HG02970 (cell line): ENCODE data around the gene PAPPA.

Experiments used
- ATAC-seq: cut with Tn5 transposase; IDR thresholded peaks from one replicate; pipeline ENCODE4 v1.9.1; 2021; ENCODE audit warnings: mild to moderate bottlenecking, moderate library complexity, moderate number of reproducible peaks; ENCODE audit not compliant: unreplicated experiment, low FRiP score

The PAPPA gene

GRCh38 chr9:116212986-116213692 lies 59.5 kb downstream of the PAPPA start:
- no peak for ATAC-seq

- no peak for ATAC-seq
These were observed 60.1 kb downstream of the PAPPA start for GRCh38 chr9:116213693-116214047.

GRCh38 chr9:116218399-116218798 lies 64.8 kb downstream of the PAPPA start:
- ATAC-seq: no peak

GRCh38 chr9:116219686-116220085 lies 66.1 kb downstream of the PAPPA start:
- no peak for ATAC-seq

GRCh38 chr9:116223926-116224325 lies 70.3 kb downstream of the PAPPA start:
- ATAC-seq: no peak

- ATAC-seq: no peak
These were observed 76.6 kb downstream of the PAPPA start for GRCh38 chr9:116230051-116230632.

- no peak for ATAC-seq
These were observed 79.0 kb downstream of the PAPPA start for GRCh38 chr9:116232424-116233159.

- ATAC-seq: no peak
These were observed 79.6 kb downstream of the PAPPA start for GRCh38 chr9:116233160-116233530.

- ATAC-seq: no peak
These were observed 80.5 kb downstream of the PAPPA start for GRCh38 chr9:116234081-116234480.

- no peak for ATAC-seq
These were observed 83.4 kb downstream of the PAPPA start for GRCh38 chr9:116236979-116237378.

GRCh38 chr9:116237456-116237855 lies 83.9 kb downstream of the PAPPA start:
- no peak for ATAC-seq

GRCh38 chr9:116238225-116238624 lies 84.6 kb downstream of the PAPPA start:
- no peak for ATAC-seq

GRCh38 chr9:116238776-116239340 lies 85.3 kb downstream of the PAPPA start:
- no peak for ATAC-seq

- no peak for ATAC-seq
These were observed 90.1 kb downstream of the PAPPA start for GRCh38 chr9:116243708-116244107.

- ATAC-seq: no peak
These were observed 93.7 kb downstream of the PAPPA start for GRCh38 chr9:116247284-116247683.

GRCh38 chr9:116247791-116248374 lies 94.3 kb downstream of the PAPPA start:
- ATAC-seq: no peak

GRCh38 chr9:116250891-116251290 lies 97.3 kb downstream of the PAPPA start:
- ATAC-seq: no peak

GRCh38 chr9:116251366-116251765 lies 97.8 kb downstream of the PAPPA start:
- no peak for ATAC-seq

- no peak for ATAC-seq
These were observed 106.9 kb downstream of the PAPPA start for GRCh38 chr9:116260531-116260930.

- ATAC-seq: no peak
These were observed 108.9 kb downstream of the PAPPA start for GRCh38 chr9:116262448-116262847.

GRCh38 chr9:116264361-116264760 lies 110.8 kb downstream of the PAPPA start:
- no peak for ATAC-seq
